ENCODE measurements around the gene DNAJB6.

Gene DNAJB6

GRCh38 chr7:157411580-157411979 is 74.8 kb downstream of the DNAJB6 start:
- peak; percentile 62 for DNase-seq

GRCh38 chr7:157412021-157412443 is 75.2 kb downstream of the DNAJB6 start:
- DNase-seq, result peak; percentile 68

- no peak for DNase-seq
Measured at GRCh38 chr7:157412491-157413180, 75.8 kb downstream of the DNAJB6 start.

GRCh38 chr7:157413881-157414701 is 77.3 kb downstream of the DNAJB6 start:
- DNase-seq, result no peak

GRCh38 chr7:157414702-157415096 is 77.9 kb downstream of the DNAJB6 start:
- DNase-seq, result no peak

GRCh38 chr7:157415486-157415885 is 78.7 kb downstream of the DNAJB6 start:
- no peak for DNase-seq

GRCh38 chr7:157416011-157416410 is 79.2 kb downstream of the DNAJB6 start:
- no peak for DNase-seq

GRCh38 chr7:157418204-157419034 is 81.6 kb downstream of the DNAJB6 start:
- no peak for DNase-seq

GRCh38 chr7:157419035-157419293 is 82.2 kb downstream of the DNAJB6 start:
- DNase-seq, result no peak

- no peak for DNase-seq
Measured at GRCh38 chr7:157422279-157422678, 85.5 kb downstream of the DNAJB6 start.

- DNase-seq, result no peak
Measured at GRCh38 chr7:157423348-157423747, 86.5 kb downstream of the DNAJB6 start.

GRCh38 chr7:157423886-157424565 is 87.2 kb downstream of the DNAJB6 start:
- DNase-seq, result no peak

GRCh38 chr7:157425137-157425731 is 88.4 kb downstream of the DNAJB6 start:
- DNase-seq, result no peak

- DNase-seq, result no peak
Measured at GRCh38 chr7:157425761-157426160, 89.0 kb downstream of the DNAJB6 start.

- no peak for DNase-seq
Measured at GRCh38 chr7:157426463-157427301, 89.9 kb downstream of the DNAJB6 start.

GRCh38 chr7:157427811-157428553 is 91.2 kb downstream of the DNAJB6 start:
- DNase-seq, result no peak

GRCh38 chr7:157428554-157428945 is 91.7 kb downstream of the DNAJB6 start:
- DNase-seq, result no peak

- no peak for DNase-seq
Measured at GRCh38 chr7:157429001-157429679, 92.3 kb downstream of the DNAJB6 start.

- no peak for DNase-seq
Measured at GRCh38 chr7:157429680-157430224, 92.9 kb downstream of the DNAJB6 start.

- DNase-seq, result peak; percentile 1
Measured at GRCh38 chr7:157430721-157431120, 93.9 kb downstream of the DNAJB6 start.
